ENCODE results near the gene DAB1. TPM values are rescaled to one million over a fixed set of nuclear protein-coding genes. Genes with fewer than 3 reads are reported as not detected.

The DAB1 gene
- polyA plus RNA-seq, 3 donors: not detected

DNA sequence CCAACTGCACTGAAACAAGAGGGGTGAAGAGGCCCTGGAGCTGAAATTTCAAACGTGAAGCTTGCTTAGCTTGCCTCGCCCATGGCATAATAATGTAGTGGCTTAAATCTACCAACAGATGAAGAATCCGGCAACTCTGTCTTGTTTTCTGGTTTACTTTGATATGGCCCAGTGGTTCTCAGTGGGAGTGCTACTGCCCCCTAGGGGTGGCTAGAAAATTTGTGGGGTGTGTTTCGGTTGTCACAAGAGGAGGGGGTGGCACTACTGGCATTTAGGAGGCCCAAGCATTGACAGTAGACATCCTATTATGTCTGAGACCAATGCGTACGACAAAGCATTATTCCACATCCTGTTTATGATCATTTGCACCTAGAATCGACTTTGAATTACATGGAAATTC is 406.1 kb downstream of the DAB1 start:
- 88% methylated on average over 3 of the region's 7 CpGs for WGBS (ENCODE audit: insufficient coverage)
- H3K36me3 Mint-ChIP-seq: no peaks in the 10 kb centered on the region
- H3K27me3 Mint-ChIP-seq (ENCODE audit: low read depth in 3 of 3): peaks cover 0 to 2% (median 1%) of the 10 kb centered on the region in 3 donors
- H4K20me1 ChIP-seq (ENCODE audit: insufficient read depth, low read length): no peaks in the 10 kb centered on the region
- H3K9me3 Mint-ChIP-seq: peaks cover 0 to 8% (median 2%) of the 10 kb centered on the region in 7 donors
- H3K27ac ChIP-seq (ENCODE audit: low read depth in 1 of 2, low read length in 2 of 2): no peak overlapping the region
- H3K9me3 ChIP-seq (replicated peaks in 1 of 2; ENCODE audit: control insufficient read depth in 1 of 2, insufficient read depth in 1 of 2, low read length in 2 of 2): no peaks in the 10 kb centered on the region
- H3K27ac Mint-ChIP-seq: no peak overlapping the region
- no peak overlapping the region for H3K4me3 Mint-ChIP-seq
- no peaks in the 10 kb centered on the region for H3K27me3 ChIP-seq (ENCODE audit: control insufficient read depth in 2 of 2, insufficient read depth in 2 of 2, low read length in 2 of 2)
- TF ChIP-seq, protein P1, sequence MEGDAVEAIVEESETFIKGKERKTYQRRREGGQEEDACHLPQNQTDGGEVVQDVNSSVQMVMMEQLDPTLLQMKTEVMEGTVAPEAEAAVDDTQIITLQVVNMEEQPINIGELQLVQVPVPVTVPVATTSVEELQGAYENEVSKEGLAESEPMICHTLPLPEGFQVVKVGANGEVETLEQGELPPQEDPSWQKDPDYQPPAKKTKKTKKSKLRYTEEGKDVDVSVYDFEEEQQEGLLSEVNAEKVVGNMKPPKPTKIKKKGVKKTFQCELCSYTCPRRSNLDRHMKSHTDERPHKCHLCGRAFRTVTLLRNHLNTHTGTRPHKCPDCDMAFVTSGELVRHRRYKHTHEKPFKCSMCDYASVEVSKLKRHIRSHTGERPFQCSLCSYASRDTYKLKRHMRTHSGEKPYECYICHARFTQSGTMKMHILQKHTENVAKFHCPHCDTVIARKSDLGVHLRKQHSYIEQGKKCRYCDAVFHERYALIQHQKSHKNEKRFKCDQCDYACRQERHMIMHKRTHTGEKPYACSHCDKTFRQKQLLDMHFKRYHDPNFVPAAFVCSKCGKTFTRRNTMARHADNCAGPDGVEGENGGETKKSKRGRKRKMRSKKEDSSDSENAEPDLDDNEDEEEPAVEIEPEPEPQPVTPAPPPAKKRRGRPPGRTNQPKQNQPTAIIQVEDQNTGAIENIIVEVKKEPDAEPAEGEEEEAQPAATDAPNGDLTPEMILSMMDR (IDR thresholded peaks at IDR 0.05): no peak
- intact Hi-C loops (cut with micrococcal nuclease): no loop called here
- H3K4me2 ChIP-seq (replicated peaks; ENCODE audit: extremely low read depth, low read length, poor library complexity, severe bottlenecking): no peak overlapping the region
- DNase-seq: no peak
- no peaks in the 10 kb centered on the region for H3K4me1 Mint-ChIP-seq
- H2AFZ ChIP-seq (ENCODE audit: insufficient read depth, low read depth, low read length, poor library complexity, severe bottlenecking): no peak overlapping the region
- H3K4me3 ChIP-seq (replicated peaks in 1 of 3; ENCODE audit: low read depth in 2 of 3, low read length in 3 of 3): no peak overlapping the region
- no peak overlapping the region for H3K9ac ChIP-seq (ENCODE audit: insufficient read depth, low read length, poor library complexity, severe bottlenecking)
- H3K36me3 ChIP-seq (replicated peaks in 1 of 2; ENCODE audit: control insufficient read depth in 1 of 2, insufficient read depth in 2 of 2, low read length in 2 of 2): no peaks in the 10 kb centered on the region
- H3K4me1 ChIP-seq (ENCODE audit: control insufficient read depth in 1 of 2, insufficient read depth in 2 of 2, low read length in 2 of 2): no peaks in the 10 kb centered on the region
- H3K79me2 ChIP-seq (ENCODE audit: insufficient read depth, low read length): no peaks in the 10 kb centered on the region

DNA sequence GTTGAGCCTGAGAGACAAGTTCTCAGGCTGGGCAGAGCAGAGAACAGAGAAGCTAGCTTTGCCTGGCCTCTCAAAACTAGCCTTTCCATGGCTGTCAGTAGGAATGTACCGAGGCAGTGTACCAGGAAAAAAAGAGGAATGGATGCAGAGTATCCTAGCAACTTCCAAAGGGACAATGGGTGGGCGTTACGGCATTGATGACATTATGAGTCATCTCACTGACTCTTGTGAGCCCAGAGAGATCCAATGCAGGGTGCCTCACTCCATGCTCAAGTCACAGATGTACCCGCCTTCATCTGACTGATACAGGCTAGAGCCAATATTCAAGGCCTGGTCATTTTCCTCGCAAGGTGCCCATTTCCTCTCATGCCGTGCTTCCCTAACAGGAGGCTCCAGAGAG is 406.7 kb downstream of the DAB1 start:
- Histone ChIP-seq H3K9ac (ENCODE audit: insufficient read depth, low read length, poor library complexity, severe bottlenecking) (no peak overlapping the region), H3K4me2 (replicated peaks; ENCODE audit: extremely low read depth, low read length, poor library complexity, severe bottlenecking) (no peak overlapping the region), H3K27ac (ENCODE audit: low read depth in 1 of 2, low read length in 2 of 2) (no peak overlapping the region), H3K79me2 (ENCODE audit: insufficient read depth, low read length) (no peaks in the 10 kb centered on the region), H3K4me3 (replicated peaks in 1 of 3; ENCODE audit: low read depth in 2 of 3, low read length in 3 of 3) (no peak overlapping the region), H3K4me1 (ENCODE audit: control insufficient read depth in 1 of 2, insufficient read depth in 2 of 2, low read length in 2 of 2) (no peaks in the 10 kb centered on the region), H3K36me3 (replicated peaks in 1 of 2; ENCODE audit: control insufficient read depth in 1 of 2, insufficient read depth in 2 of 2, low read length in 2 of 2) (no peaks in the 10 kb centered on the region), H3K9me3 (replicated peaks in 1 of 2; ENCODE audit: control insufficient read depth in 1 of 2, insufficient read depth in 1 of 2, low read length in 2 of 2) (no peaks in the 10 kb centered on the region), H3K27me3 (ENCODE audit: control insufficient read depth in 2 of 2, insufficient read depth in 2 of 2, low read length in 2 of 2) (no peaks in the 10 kb centered on the region), H2AFZ (ENCODE audit: insufficient read depth, low read depth, low read length, poor library complexity, severe bottlenecking) (no peak overlapping the region), H4K20me1 (ENCODE audit: insufficient read depth, low read length) (no peaks in the 10 kb centered on the region)
- TF ChIP-seq, protein P1 (IDR thresholded peaks at IDR 0.05): no peak
- DNase-seq: no peak
- H3K27me3 Mint-ChIP-seq (ENCODE audit: low read depth in 3 of 3): peaks cover 0 to 2% (median 1%) of the 10 kb centered on the region in 3 donors
- intact Hi-C loops (cut with micrococcal nuclease): no loop called here
- WGBS (ENCODE audit: insufficient coverage): 91% methylated on average over 6 of the region's 6 CpGs
- no peak overlapping the region for H3K27ac Mint-ChIP-seq
- H3K36me3 Mint-ChIP-seq: no peaks in the 10 kb centered on the region
- H3K9me3 Mint-ChIP-seq: peaks cover 0 to 8% (median 2%) of the 10 kb centered on the region in 7 donors
- no peaks in the 10 kb centered on the region for H3K4me1 Mint-ChIP-seq
- no peak overlapping the region for H3K4me3 Mint-ChIP-seq

Data from CD14-positive monocyte (primary cell).